ENCODE results near the gene LYSET. TPM values are rescaled to one million over a fixed set of nuclear protein-coding genes. Genes with fewer than 3 reads are reported as not detected.

LYSET gene
- polyA plus RNA-seq, 2 donors, result 8.6 to 10.3 TPM

DNA sequence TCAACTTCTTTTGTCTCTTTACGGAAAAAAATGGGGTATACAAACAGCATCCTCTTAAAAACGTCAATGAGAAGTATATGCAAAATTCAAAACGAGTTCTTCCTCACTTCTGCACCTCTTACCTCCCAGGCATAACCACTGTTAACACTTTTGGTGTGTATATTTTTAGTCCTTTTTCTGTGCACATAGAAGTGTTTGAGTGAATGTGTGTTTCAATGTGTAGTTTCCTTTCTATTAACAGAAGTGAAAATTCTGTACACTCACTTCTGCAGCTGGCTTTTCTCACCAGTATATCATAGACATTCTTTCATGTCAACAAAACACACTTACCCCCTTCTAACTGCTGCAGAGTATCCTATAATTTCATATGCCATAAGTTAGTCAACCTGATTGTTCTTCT is 27.3 kb downstream of the LYSET start:
- H3K36me3 ChIP-seq (ENCODE audit: control insufficient read depth in 2 of 2, insufficient read depth in 2 of 2, low read length in 1 of 2), result peaks cover 0 to 9% of the 10 kb centered on the region in 2 donors
- WGBS, 2 donors, result 77% methylated on average over 3 of the region's 3 CpGs
- no peaks in the 10 kb centered on the region for H3K9me3 ChIP-seq (ENCODE audit: control insufficient read depth in 2 of 2, insufficient read depth in 1 of 2, low read depth in 1 of 2, low read length in 1 of 2)
- no peak overlapping the region for H3K27ac ChIP-seq (ENCODE audit: low read depth in 2 of 2, low read length in 1 of 2)
- H3K4me1 ChIP-seq (ENCODE audit: control insufficient read depth in 2 of 2, insufficient read depth in 2 of 2, low read length in 1 of 2), result no peaks in the 10 kb centered on the region
- no peaks in the 10 kb centered on the region for H3K27me3 ChIP-seq (ENCODE audit: control insufficient read depth in 1 of 2, insufficient read depth in 2 of 2, low read length in 2 of 2)
- no peak overlapping the region for H3K4me3 ChIP-seq (ENCODE audit: low read depth in 1 of 2, low read length in 2 of 2)

DNA sequence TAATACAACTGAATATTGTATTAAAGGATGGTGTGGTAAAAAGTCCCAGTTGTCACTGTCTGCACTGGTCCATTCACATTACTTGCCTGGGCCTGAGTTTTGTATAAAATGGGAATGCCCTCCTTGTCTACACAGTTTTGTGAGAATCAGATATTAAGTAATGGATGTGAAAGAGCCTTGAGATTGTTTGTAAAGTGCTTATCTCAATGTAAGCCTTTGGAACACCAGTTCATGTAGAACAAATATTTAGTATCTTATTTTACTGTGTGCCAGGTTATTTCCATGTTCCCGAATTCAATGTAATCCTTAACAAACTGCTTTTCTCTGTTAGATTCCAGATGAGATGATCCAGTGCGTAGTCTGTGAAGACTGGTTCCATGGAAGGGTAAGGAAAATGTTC is 29.5 kb downstream of the LYSET start:
- Histone ChIP-seq H3K4me3 (ENCODE audit: low read depth in 1 of 2, low read length in 2 of 2) (no peak overlapping the region), H3K9me3 (ENCODE audit: control insufficient read depth in 2 of 2, insufficient read depth in 1 of 2, low read depth in 1 of 2, low read length in 1 of 2) (no peaks in the 10 kb centered on the region), H3K27ac (ENCODE audit: low read depth in 2 of 2, low read length in 1 of 2) (no peak overlapping the region), H3K27me3 (ENCODE audit: control insufficient read depth in 1 of 2, insufficient read depth in 2 of 2, low read length in 2 of 2) (no peaks in the 10 kb centered on the region), H3K4me1 (ENCODE audit: control insufficient read depth in 2 of 2, insufficient read depth in 2 of 2, low read length in 1 of 2) (no peaks in the 10 kb centered on the region), H3K36me3 (ENCODE audit: control insufficient read depth in 2 of 2, insufficient read depth in 2 of 2, low read length in 1 of 2) (peaks cover 4 to 9% of the 10 kb centered on the region in 2 donors)
- WGBS, 2 donors, result 80 to 86% methylated on average over 2 of the region's 2 CpGs

DNA sequence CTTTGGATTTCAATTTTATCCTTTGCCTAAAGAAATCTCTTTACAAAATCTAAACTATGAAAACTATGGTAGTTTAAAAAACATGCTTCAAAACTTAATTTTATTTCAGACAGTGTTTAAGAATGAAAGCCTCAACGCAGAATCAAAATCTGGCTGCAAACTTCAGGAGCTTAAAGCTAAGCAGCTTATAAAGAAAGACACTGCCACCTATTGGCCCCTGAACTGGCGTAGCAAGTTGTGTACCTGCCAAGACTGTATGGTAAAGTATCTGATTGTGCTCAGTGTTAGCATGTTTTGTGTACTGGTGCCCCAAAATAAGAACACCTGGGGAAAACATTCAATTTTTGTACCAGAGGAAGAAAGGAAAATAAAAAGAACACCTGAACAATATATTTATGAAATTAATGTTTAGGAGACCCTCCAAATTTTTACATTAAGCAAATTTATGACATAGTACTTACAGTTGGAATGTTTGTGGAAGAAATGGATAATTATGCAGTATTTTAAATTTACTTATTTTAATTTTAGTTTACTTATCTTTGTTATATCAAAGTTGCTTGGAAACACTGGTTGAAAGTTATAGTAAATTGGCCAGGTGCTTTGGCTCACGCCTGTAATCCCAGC is 34.1 kb downstream of the LYSET start:
- Histone ChIP-seq H3K9me3 (ENCODE audit: control insufficient read depth in 2 of 2, insufficient read depth in 1 of 2, low read depth in 1 of 2, low read length in 1 of 2) (no peaks in the 10 kb centered on the region), H3K27ac (ENCODE audit: low read depth in 2 of 2, low read length in 1 of 2) (no peak overlapping the region), H3K4me1 (ENCODE audit: control insufficient read depth in 2 of 2, insufficient read depth in 2 of 2, low read length in 1 of 2) (no peaks in the 10 kb centered on the region), H3K4me3 (ENCODE audit: low read depth in 1 of 2, low read length in 2 of 2) (no peak overlapping the region), H3K36me3 (ENCODE audit: control insufficient read depth in 2 of 2, insufficient read depth in 2 of 2, low read length in 1 of 2) (peaks cover 4 to 16% of the 10 kb centered on the region in 2 donors), H3K27me3 (ENCODE audit: control insufficient read depth in 1 of 2, insufficient read depth in 2 of 2, low read length in 2 of 2) (no peaks in the 10 kb centered on the region)
- WGBS, 2 donors, result 50 to 55% methylated on average over 3 of the region's 3 CpGs

DNA sequence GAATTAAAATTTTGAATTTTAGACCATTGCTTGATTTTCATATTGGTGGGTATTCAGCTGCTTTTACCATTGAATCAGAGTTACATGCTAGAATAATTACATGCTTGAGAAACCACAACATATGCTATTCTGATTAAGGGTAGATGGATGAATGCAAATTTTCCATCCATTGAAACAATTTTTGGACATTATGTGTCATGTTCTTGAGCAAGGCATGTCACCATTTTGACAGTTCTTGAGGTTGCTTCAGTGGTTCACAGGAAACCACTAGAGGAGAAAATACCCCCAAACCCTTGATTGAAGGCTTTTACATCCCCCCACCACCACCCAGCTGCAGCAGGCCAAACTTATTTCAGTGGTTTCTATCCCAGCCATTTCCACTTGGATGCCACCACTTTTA is 35.4 kb downstream of the LYSET start:
- Histone ChIP-seq H3K36me3 (ENCODE audit: control insufficient read depth in 2 of 2, insufficient read depth in 2 of 2, low read length in 1 of 2) (peaks cover 4 to 16% of the 10 kb centered on the region in 2 donors), H3K27me3 (ENCODE audit: control insufficient read depth in 1 of 2, insufficient read depth in 2 of 2, low read length in 2 of 2) (no peaks in the 10 kb centered on the region), H3K4me1 (ENCODE audit: control insufficient read depth in 2 of 2, insufficient read depth in 2 of 2, low read length in 1 of 2) (no peaks in the 10 kb centered on the region), H3K9me3 (ENCODE audit: control insufficient read depth in 2 of 2, insufficient read depth in 1 of 2, low read depth in 1 of 2, low read length in 1 of 2) (no peaks in the 10 kb centered on the region), H3K27ac (ENCODE audit: low read depth in 2 of 2, low read length in 1 of 2) (no peak overlapping the region), H3K4me3 (ENCODE audit: low read depth in 1 of 2, low read length in 2 of 2) (no peak overlapping the region)

DNA sequence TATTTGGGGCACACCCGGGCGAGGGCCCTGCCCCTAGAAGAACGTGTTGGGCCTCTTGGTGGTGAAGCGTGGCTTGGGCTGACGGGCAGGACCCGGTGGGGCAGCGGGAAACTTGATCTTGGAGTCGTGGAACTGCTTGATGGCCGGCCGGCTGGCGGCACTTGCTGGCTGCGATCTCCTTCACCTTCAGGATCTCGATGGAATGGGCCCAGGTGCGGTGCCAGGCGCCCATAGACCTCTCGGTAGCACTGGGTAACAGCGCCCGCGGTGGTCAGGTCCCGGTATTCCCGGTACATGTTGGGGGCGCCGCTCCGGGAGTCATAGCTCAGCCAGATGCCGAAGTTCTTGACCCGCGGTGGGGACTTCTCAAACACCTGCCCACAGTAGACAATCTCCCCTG is 38.4 kb downstream of the LYSET start:
- H3K27ac ChIP-seq (ENCODE audit: low read depth in 2 of 2, low read length in 1 of 2), result no peak overlapping the region
- H3K4me1 ChIP-seq (ENCODE audit: control insufficient read depth in 2 of 2, insufficient read depth in 2 of 2, low read length in 1 of 2), result no peaks in the 10 kb centered on the region
- WGBS, 2 donors, result 98% methylated on average over 27 of the region's 27 CpGs
- H3K4me3 ChIP-seq (ENCODE audit: low read depth in 1 of 2, low read length in 2 of 2), result no peak overlapping the region
- H3K36me3 ChIP-seq (ENCODE audit: control insufficient read depth in 2 of 2, insufficient read depth in 2 of 2, low read length in 1 of 2), result peaks cover 6 to 11% of the 10 kb centered on the region in 2 donors
- H3K27me3 ChIP-seq (ENCODE audit: control insufficient read depth in 1 of 2, insufficient read depth in 2 of 2, low read length in 2 of 2), result no peaks in the 10 kb centered on the region
- no peaks in the 10 kb centered on the region for H3K9me3 ChIP-seq (ENCODE audit: control insufficient read depth in 2 of 2, insufficient read depth in 1 of 2, low read depth in 1 of 2, low read length in 1 of 2)

DNA sequence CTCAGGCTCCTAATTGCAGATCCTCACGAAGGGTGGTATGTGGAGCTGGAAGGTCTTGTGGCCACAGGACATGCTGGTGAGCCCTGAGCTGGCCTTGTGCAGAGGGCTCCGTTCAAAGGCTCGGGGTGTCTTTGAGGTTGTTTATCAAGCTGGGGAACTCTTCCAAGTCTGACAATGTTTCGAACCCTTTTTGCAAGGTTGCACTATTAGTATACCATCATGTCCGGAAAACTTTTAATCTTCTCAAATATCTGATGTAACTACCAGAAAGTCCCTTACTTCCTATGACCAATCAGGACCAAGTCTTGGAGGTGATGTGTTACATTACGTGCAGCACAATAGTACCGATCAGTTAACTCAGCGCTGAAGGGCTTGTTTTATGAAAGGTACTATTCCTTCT is 43.4 kb downstream of the LYSET start:
- WGBS, 2 donors, result 93 to 97% methylated on average over 8 of the region's 8 CpGs
- peaks cover 5 to 7% of the 10 kb centered on the region in 2 donors for H3K36me3 ChIP-seq (ENCODE audit: control insufficient read depth in 2 of 2, insufficient read depth in 2 of 2, low read length in 1 of 2)

DNA sequence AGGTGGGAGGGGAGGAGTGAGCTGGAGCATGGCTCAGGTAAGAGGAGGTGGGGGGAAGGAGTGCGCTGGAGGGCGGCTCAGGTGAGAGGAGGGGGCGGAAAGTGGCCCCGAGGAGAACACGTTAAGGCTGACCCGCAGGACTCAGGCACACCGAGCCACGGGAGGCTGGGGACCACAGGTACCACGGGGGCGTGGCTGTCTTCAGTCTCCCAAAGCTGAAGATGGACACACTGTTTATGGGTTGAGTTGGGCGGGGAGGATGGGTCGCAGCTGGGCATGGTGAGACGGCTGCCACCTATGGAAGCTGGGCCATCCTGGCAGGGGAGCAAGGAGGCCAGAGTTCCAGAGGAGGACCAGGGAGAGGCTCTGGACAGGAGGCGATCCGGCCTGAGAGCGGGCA is 45.4 kb downstream of the LYSET start:
- Histone ChIP-seq H3K36me3 (ENCODE audit: control insufficient read depth in 2 of 2, insufficient read depth in 2 of 2, low read length in 1 of 2) (peaks cover 5% of the 10 kb centered on the region in 2 donors), H3K4me1 (ENCODE audit: control insufficient read depth in 2 of 2, insufficient read depth in 2 of 2, low read length in 1 of 2) (peaks cover 0 to 6% of the 10 kb centered on the region in 2 donors), H3K4me3 (ENCODE audit: low read depth in 1 of 2, low read length in 2 of 2) (no peak overlapping the region), H3K27ac (ENCODE audit: low read depth in 2 of 2, low read length in 1 of 2) (no peak overlapping the region), H3K9me3 (ENCODE audit: control insufficient read depth in 2 of 2, insufficient read depth in 1 of 2, low read depth in 1 of 2, low read length in 1 of 2) (peaks cover 0 to 4% of the 10 kb centered on the region in 2 donors), H3K27me3 (ENCODE audit: control insufficient read depth in 1 of 2, insufficient read depth in 2 of 2, low read length in 2 of 2) (no peaks in the 10 kb centered on the region)
- 92 to 93% methylated on average over 16 of the region's 16 CpGs for WGBS, 2 donors

More for the DNA sequence above, 43.4 kb downstream of the LYSET start:
- no peaks in the 10 kb centered on the region for H3K27me3 ChIP-seq (ENCODE audit: control insufficient read depth in 1 of 2, insufficient read depth in 2 of 2, low read length in 2 of 2)
- peaks cover 0 to 4% of the 10 kb centered on the region in 2 donors for H3K9me3 ChIP-seq (ENCODE audit: control insufficient read depth in 2 of 2, insufficient read depth in 1 of 2, low read depth in 1 of 2, low read length in 1 of 2)
- no peak overlapping the region for H3K4me3 ChIP-seq (ENCODE audit: low read depth in 1 of 2, low read length in 2 of 2)
- H3K4me1 ChIP-seq (ENCODE audit: control insufficient read depth in 2 of 2, insufficient read depth in 2 of 2, low read length in 1 of 2), result peaks cover 0 to 6% of the 10 kb centered on the region in 2 donors
- no peak overlapping the region for H3K27ac ChIP-seq (ENCODE audit: low read depth in 2 of 2, low read length in 1 of 2)

DNA sequence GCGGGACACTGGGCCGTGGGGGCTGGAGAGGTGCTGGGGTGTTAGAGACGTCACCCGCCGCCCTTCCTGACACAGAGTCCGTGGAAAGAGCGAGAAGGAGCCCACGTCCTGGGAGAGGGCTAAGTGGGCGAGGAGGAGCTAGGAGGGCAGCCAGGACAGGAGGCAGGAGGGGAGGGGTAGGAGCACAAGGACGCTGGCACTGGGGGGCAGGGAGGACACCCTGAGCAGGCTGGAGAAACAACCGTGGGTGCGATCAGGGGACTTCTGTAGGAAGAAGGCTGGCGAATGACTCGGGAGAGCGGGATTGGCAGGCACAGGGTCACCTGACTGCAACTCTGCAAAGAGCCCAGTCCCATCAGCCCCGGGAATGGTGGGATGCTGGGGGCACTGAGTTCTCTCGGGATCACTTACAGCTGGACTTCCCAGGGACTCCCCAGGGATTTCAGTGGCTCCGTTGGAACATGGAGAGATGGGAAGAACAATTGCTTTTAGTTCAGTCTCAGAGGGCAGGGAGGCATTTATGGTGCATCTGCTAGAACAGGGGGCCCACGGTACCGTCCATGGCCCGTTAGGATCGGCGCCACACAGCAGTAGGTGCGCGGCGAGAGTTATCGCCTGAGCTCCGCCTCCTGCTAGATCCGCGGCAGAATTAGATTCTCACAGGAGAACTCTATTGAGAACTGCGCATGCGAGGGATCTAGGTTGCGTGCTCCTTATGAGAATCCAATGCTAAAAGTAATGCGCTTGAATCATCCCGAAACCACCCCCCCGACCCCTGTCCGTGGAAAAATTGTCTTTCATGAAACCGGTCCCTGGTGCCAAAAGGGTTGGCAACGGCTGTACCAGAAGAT is 46.2 kb downstream of the LYSET start:
- Histone ChIP-seq H3K27ac (ENCODE audit: low read depth in 2 of 2, low read length in 1 of 2) (no peak overlapping the region), H3K36me3 (ENCODE audit: control insufficient read depth in 2 of 2, insufficient read depth in 2 of 2, low read length in 1 of 2) (peaks cover 5% of the 10 kb centered on the region in 2 donors), H3K4me3 (ENCODE audit: low read depth in 1 of 2, low read length in 2 of 2) (peak overlapping the region; percentile 8 to 22), H3K27me3 (ENCODE audit: control insufficient read depth in 1 of 2, insufficient read depth in 2 of 2, low read length in 2 of 2) (no peaks in the 10 kb centered on the region), H3K4me1 (ENCODE audit: control insufficient read depth in 2 of 2, insufficient read depth in 2 of 2, low read length in 1 of 2) (peaks cover 0 to 6% of the 10 kb centered on the region in 2 donors), H3K9me3 (ENCODE audit: control insufficient read depth in 2 of 2, insufficient read depth in 1 of 2, low read depth in 1 of 2, low read length in 1 of 2) (peaks cover 0 to 4% of the 10 kb centered on the region in 2 donors)
- WGBS, 2 donors, result 28 to 38% methylated on average over 38 to 39 of the region's 39 CpGs

DNA sequence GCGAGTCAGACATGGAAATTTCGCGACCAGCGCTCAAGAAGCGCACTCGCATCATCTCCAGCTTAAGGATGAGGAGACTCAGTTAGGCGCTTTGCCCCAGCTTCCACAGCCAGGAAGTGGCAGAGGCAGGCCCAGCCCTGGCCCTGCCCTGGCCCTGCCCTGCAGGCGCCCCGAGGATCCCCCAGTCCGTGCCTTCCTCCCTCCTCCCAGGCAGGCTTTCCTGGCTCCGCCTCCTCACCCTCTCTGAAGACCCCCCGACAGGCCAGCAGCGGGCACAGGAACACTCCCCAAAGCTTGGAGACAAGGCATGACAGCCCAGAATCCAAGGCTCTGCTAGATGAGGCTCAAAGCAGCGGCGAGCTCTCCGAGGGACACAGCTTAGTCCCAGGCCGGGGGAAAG is 47.0 kb downstream of the LYSET start:
- Histone ChIP-seq H3K36me3 (ENCODE audit: control insufficient read depth in 2 of 2, insufficient read depth in 2 of 2, low read length in 1 of 2) (peaks cover 2 to 5% of the 10 kb centered on the region in 2 donors), H3K4me1 (ENCODE audit: control insufficient read depth in 2 of 2, insufficient read depth in 2 of 2, low read length in 1 of 2) (peaks cover 0 to 6% of the 10 kb centered on the region in 2 donors), H3K27ac (ENCODE audit: low read depth in 2 of 2, low read length in 1 of 2) (no peak overlapping the region), H3K4me3 (ENCODE audit: low read depth in 1 of 2, low read length in 2 of 2) (no peak overlapping the region), H3K27me3 (ENCODE audit: control insufficient read depth in 1 of 2, insufficient read depth in 2 of 2, low read length in 2 of 2) (no peaks in the 10 kb centered on the region), H3K9me3 (ENCODE audit: control insufficient read depth in 2 of 2, insufficient read depth in 1 of 2, low read depth in 1 of 2, low read length in 1 of 2) (peaks cover 0 to 4% of the 10 kb centered on the region in 2 donors)
- 61 to 69% methylated on average over 16 to 17 of the region's 17 CpGs for WGBS, 2 donors

Measured in esophagus (tissue), 2 donors.